GM18499 (cell line): Measurements from ENCODE around the gene NRG2.

Experiments used
- ATAC-seq: cut with Tn5 transposase; IDR thresholded peaks from one replicate; pipeline ENCODE4 v1.9.1; 2021; ENCODE audit warnings: moderate number of reproducible peaks; ENCODE audit not compliant: insufficient read depth, unreplicated experiment

The NRG2 gene

DNA sequence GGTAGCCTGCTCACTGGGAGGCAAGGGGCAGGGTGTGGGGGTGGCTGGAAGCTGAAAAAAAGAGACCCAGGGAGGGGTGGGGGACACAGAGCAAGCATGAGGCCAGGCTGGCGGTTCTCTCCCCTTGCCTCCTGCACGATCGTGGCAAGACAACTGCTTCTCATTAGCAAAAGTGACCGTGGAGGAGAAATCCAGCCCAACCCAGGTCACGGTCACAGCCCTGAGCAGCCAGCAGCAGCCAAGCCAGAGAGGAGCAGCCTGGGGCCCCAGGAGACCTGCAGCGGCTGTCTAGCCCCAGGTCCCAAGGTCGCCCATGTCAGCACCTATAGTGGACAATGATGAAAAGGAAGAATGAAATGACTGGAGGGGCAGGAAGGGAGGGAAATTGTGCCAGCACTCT is 89.1 kb downstream of the NRG2 start:
- ATAC-seq: no peak

DNA sequence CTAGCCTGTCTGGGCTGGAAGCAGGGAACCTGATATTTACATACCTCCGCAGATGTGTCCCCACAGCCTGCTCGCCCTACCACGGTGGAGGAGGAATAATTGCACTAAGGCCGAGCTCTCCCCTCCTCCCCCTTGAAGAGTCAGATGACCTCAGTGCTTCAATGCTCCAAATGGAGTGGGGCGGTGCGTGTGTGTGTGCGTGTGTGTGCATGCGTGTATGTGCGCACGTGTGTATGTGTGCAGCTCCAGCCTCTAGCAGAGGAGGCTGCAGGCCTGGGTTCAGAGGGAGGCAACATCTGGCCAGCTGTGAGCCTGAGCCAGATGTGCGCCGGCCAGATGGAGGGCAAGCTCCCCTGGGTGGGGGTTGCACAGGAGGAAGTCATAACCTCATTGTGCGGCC is 90.5 kb downstream of the NRG2 start:
- ATAC-seq: no peak

DNA sequence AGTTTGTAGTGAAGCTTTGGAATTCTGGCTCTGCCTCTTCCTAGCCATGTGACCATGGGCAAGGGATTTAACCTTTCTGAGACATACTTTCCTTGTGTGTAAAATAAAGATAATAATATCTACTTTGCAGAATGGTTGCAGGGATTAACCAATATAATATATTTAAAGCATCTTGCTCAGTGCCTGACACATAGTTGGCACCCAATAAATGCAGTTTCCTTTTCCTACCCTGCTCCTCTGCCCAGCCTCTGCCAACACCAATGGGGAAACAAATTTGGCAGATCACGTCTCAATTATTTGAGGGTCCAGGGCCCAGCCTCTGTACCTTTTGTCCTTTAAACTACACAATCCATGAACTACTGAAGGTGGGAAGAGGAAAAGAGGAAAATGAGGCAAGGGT is 91.1 kb downstream of the NRG2 start:
- no peak for ATAC-seq

DNA sequence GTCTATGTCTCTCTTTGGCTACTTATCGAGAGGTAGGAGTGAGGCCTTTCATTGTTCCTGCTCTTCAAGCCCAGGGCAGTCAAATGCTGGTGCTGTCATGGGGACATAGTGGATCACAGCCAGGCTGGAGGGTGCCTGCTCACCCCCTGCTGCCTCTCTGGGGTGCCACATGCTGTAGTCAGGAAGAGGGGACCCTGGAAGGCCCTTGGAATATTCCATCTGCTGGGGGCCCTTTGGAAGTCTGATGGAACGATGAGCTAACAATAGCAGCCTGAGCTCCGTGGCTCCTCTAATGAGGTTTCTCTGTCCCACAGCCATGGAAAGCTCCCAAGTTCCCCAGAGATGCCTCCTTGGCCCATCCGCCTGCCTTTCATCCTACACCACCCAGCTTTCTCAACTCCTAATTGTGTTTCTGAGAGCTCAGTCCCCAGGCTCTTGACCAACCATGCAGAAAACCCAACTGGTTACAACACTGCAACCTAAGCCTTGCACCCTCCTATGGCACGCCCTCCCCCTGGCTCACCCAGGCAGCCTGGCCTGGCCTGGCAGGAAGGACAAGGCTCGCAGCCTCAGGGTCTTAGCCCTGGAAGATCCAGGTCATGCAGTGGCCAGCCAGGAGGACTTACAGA is 91.7 kb downstream of the NRG2 start:
- no peak for ATAC-seq

GRCh38 chr5:139950436-139950835 is 92.7 kb downstream of the NRG2 start:
- no peak for ATAC-seq

GRCh38 chr5:139949710-139950109 is 93.4 kb downstream of the NRG2 start:
- no peak for ATAC-seq

DNA sequence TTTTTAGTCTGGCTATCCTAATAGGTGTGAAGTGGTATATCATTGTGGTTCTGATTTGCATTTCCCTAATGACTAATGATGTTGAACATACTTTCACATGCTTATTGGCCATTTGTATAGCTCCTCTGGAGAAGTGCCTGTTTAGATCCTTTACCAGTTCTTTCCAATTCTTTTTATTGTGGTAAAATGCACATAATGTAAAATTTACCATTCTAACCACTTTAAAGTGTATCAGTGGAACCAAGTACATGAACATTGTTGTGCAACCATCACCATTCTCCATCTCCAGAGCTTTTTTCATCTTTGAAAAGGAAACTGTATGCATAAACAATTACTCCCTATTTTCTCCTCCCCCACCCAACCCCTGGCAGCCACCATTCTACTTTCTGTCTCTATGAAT is 95.4 kb downstream of the NRG2 start:
- ATAC-seq: no peak

GRCh38 chr5:139946440-139946839 is 96.7 kb downstream of the NRG2 start:
- ATAC-seq: no peak

DNA sequence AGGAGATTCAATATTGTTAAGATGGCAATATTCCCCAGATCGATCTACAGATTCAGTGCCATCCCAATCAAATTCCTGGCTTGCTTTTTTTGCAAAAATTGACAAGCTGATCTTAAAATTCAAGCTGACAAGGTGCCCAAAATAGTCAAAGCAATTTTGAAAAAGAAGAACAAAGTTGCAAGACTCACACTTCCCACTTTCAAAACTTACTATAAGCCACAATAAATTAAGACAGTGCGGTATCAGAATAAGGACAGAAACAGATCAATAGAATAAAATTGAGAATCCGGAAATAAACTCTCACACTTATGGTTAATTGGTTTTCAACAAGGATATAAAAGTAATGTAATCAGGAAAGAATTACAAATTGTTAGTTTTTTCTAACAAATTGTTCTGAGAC is 97.1 kb downstream of the NRG2 start:
- ATAC-seq: no peak

DNA sequence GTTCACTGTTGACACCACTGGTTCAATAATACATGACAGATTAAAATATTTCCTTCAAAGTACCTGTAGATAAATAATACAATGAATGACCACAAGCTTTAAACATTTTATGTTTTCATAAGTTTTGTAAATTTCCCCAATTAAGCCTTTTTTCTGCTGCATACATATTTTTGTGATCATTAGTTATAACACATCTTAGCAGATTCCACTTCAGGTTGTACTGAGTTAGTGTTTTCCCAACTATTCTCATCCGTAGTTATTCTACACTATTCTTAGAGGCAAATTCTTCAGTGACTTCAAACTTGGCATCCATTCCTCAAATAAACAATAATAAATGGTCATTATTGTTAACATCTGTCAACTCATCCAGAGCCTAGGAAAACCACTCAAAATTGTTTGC is 100.9 kb downstream of the NRG2 start:
- no peak for ATAC-seq

DNA sequence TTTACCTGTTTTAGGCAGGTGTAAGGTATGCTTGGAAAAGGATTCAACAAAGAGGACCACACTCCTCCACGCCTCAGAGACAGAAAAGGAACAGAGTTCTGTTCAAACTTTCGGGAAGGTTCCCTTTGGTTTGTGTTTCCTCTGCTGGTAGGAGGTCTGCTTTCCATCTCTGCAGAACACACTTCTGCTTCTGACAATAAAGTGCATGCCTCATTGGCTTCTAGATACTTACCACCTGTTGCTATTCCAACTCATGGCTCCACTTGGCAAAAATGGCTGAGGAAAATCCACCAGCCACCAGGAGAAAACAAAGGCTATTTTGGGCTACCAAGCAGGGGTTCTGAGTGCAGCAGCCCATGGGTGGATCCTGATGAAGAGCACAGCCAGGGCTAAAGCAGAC is 112.7 kb downstream of the NRG2 start:
- ATAC-seq: no peak

- ATAC-seq: no peak
Observed at GRCh38 chr5:139926797-139927503, 116.1 kb downstream of the NRG2 start.

DNA sequence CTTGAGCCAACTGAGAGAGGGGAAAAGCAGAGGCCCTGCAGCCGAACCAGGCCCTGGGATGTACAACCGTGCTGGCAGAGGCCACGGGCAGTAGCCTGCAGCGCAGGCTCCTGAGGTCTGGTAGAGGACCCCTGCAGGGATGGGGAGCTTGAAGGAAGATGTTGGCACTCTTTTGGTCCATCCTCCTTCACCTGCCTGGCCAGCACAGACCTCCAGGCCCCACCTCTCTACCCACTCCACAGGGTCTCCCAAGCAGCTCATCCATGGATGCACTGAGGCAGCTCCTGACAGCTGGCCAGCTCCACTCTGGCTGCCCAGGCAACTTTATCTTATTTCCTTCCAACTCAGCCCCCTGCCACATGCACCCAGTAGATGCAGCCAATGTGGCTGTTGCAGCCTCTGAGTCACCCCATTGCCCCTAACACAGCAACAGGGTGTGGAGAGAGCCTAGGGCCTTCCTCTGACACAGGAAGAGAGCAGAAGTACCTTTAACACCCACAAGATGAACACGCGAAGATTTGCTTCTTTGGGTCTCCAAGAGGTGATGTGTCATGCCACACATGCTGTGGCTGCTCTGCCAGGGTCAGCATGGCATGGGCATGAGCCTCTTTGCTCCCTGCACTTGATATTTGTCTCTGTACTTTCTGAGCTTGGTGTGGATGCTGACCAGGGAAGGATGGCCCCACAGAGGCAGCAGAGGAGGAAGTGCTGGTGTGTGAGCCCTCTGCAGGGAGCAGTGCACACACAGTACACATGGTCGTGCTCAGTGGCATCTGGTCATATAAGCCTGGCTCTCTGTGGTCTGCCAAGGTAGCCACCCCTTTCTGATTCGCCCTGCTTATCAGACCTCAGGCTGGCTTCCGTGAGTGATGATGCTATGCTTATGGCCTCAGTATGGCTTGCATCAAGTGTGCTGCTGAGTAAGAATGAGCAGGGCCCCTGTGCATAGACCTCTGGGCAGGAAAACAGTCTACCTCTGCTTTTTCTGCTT is 117.2 kb downstream of the NRG2 start:
- no peak for ATAC-seq

DNA sequence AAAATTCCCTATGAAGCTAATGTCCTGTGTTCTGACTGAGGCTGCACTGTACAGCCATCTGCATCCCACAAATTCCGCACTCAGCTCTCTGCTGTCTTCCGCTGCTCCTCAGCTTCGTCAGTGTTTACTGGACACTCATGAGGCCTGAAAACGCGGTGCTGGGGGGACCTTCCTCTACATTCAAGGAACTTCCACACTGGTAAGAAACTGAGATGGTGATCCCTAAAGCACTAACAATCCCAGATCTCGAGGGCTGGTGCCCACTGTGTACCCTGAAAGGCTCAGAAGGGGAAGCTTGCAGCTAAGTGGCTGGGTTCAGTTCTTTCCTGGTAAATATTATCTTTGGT is 117.9 kb downstream of the NRG2 start:
- no peak for ATAC-seq

DNA sequence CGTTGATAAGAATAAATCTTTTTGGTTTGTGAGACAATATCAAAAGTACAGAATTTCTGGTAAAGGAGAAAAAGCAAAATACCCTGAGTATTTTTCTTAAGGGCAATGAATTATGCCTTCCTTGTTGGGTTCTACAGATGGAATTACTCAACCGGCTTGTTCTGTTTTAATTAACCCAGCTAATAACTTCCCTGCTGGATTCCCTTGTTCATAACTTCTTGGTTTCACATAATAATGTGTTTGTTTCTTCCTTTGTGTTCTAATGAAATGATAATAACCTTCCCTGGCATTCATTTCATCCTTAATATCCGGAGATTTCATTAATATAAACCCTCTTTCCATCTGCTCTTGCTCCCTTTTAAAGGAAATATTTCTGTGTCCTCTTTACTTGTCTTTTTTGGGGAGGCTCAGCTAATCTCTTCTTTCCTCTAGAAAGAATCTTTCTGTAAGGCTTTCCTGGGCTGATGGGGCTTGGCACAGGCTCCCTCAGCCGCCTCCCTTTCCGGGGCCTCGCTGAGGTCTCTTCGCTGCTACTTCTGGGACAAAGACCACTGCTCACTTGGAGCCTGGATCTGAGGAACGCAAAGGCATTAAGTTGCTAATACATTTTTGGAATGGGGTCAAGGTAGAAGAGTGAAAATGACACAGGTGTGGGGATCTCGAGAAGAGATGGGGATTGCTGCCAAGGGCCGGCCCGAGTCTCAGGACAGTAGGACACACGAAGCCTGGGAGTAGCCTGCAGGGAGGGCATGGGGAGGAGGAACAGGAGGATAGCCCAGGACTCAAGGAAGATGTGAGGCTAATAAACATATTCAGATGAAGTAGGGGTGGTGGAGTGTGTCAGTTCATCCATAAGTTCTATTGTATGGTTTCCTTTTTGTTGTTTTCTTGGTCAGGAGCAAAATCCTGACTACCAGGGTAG is 118.5 kb downstream of the NRG2 start:
- no peak for ATAC-seq

GRCh38 chr5:139919308-139919707 is 123.8 kb downstream of the NRG2 start:
- ATAC-seq: no peak

DNA sequence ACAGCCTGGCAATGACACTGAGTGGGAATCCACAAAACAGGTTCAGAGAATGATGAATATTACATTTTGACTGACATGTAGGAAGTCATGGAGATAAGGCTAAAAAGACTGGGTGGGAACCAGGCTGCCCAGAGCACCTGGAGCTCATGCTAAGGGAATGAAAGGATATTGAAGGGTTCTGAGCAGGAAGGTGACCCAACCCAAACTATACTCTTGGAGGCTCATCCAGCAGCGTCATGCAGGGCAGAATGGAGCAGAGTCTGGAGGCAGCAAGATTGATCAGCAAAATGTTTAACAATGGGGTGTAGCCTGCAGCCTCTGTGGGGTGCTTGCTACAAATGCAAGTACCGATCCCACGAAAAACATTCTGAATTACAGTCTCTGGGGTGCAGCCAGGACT is 127.3 kb downstream of the NRG2 start:
- no peak for ATAC-seq

DNA sequence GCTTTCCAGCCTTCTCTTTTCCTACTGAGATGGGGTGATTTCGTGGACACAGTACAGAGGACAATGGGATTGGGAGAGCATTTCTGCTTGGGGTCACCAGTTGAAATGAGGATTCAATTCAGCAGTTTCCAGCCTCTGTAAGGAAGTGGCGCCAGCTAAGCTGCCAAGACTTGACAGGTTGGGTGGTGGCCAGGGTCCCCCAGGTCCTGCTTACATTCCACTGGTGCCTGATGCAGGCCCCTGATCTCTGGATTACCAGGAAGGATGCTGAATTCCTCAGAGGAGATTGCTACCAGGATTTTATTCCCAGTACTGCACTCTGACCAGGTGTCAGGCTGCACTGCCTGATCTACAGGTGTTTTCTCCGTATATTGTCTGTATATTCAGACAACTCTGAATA is 127.8 kb downstream of the NRG2 start:
- ATAC-seq: no peak

DNA sequence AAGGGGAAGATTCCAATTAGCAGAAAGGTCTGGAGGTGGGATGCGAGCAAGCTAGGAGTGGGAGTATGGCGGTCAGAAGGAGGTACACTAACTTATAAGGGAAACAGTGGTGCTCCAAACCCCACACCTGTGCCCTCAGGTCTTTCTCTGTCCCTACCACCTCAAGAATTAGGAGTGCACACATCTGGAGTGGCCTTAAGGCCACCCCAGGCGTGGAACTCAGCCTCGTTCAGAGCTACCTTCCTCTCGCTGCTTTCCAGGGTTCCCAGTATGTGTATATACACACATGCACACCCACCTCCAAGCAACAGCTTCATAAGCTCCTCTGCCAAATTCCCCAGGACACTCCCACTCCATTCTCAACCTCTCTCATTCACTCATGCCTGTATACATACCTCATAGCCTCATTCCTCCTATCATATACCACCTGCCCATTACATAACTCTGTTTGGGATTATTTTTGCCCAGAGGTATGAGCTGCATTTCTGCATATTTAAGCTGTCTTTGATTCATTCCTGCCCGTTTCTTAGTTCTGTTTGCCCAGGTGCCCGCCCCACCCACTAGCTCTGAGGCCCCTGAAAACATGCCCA is 128.8 kb downstream of the NRG2 start:
- ATAC-seq: no peak

- no peak for ATAC-seq
Observed at GRCh38 chr5:139912804-139913203, 130.3 kb downstream of the NRG2 start.
